Stimulated activated effector memory CD8-positive, alpha-beta T cell treated with anti-CD3 and anti-CD28 coated beads, Interleukin-12 subunit alpha, Interleukin-12 subunit beta, amount 100 ng/mL, for 72 hours (primary cell): ENCODE data around the gene STRADB.

Source experiments
- ATAC-seq: fragments of 150-1000 bp; cut with Tn5 transposase; 2 replicates; pipeline ENCODE4 v1.10.0; 2021
- DNase-seq, 2 donors: peaks; one replicate each; pipeline ENCODE4 v3.0.0; 2021 to 2022; ENCODE audit warnings: low spot score in 2 of 2
- H3K27ac Mint-ChIP-seq: one replicate; pipeline ENCODE4 v1.8.0; 2022; ENCODE audit warnings: mild to moderate bottlenecking, mixed read lengths
- H3K36me3 Mint-ChIP-seq: one replicate; pipeline ENCODE4 v1.8.0; 2022; ENCODE audit warnings: mild to moderate bottlenecking, mixed read lengths
- H3K4me1 Mint-ChIP-seq: one replicate; pipeline ENCODE4 v1.8.0; 2022; ENCODE audit warnings: mixed read lengths
- H3K4me3 Mint-ChIP-seq: one replicate; pipeline ENCODE4 v1.8.0; 2022; ENCODE audit warnings: mild to moderate bottlenecking, mixed read lengths
- H3K9me3 Mint-ChIP-seq: one replicate; pipeline ENCODE4 v1.8.0; 2022; ENCODE audit warnings: mixed read lengths

STRADB gene

GRCh38 chr2:201523506-201523905 lies 72.0 kb downstream of the STRADB start:
- H3K27ac Mint-ChIP-seq, result no peak overlapping the region
- ATAC-seq (no peak), DNase-seq (no peak)
- H3K4me3 Mint-ChIP-seq, result no peak overlapping the region
- peaks cover 4% of the 10 kb centered on the region for H3K4me1 Mint-ChIP-seq
- no peaks in the 10 kb centered on the region for H3K36me3 Mint-ChIP-seq
- H3K9me3 Mint-ChIP-seq, result peaks cover 22% of the 10 kb centered on the region
